SK-N-SH (cell line): ENCODE data around the gene ARHGDIB. TPM values are rescaled to one million over a fixed set of nuclear protein-coding genes. Genes with fewer than 3 reads are reported as not detected.
A peak's percentile ranks its signal among the peaks of the same experiment; 100 is the strongest.

Source experiments
- CTCF ChIA-PET: fragments of 300-600, 350-600 bp; formaldehyde crosslinking; extraction: SDS; loops from one replicate; lab custom pipeline; 2021; lab: Yijun Ruan, JAX
- POLR2A ChIA-PET: fragments of 350-600 bp; sonication (Branson Sonifier 250); formaldehyde crosslinking; extraction: SDS; loops from one replicate; lab custom pipeline; 2020; ENCODE audit warnings: antibody characterized with exemption, inconsistent platforms; lab: Yijun Ruan, JAX
- DNase-seq: peaks from one replicate; pipeline ENCODE4 v3.0.0; 2012
- H2AFZ ChIP-seq: fragments of 200-600 bp; sonication (generic); 2 replicates; pipeline ENCODE4 v1.8.1; 2016; ENCODE audit warnings: antibody characterized with exemption, mild to moderate bottlenecking, low read depth
- H3F3A ChIP-seq: fragments of 200-600 bp; sonication (generic); replicated peaks from 2 replicates; pipeline ENCODE3; 2016; ENCODE audit warnings: antibody characterized with exemption, mild to moderate bottlenecking; ENCODE audit not compliant: insufficient read depth
- H3K27ac ChIP-seq, 2 experiments: fragments of 200-500 bp in 1 of 2; fragments of 200-600 bp in 1 of 2; sonication (Bioruptor generic) in 1 of 2; sonication (generic), shearing (Covaris generic) in 1 of 2; 2 replicates each; pipeline versions ENCODE4 v1.5.1 to v1.6.1; 2014 to 2016; ENCODE audit warnings: low read depth in 2 of 2, inconsistent platforms in 1 of 2, low read length in 1 of 2, mild to moderate bottlenecking in 1 of 2, mixed read lengths in 1 of 2
- H3K27me3 ChIP-seq: fragments of 200-600 bp; sonication (generic), shearing (Covaris generic); 2 replicates; pipeline ENCODE4 v1.6.1; 2016; ENCODE audit warnings: mixed run types; ENCODE audit not compliant: insufficient read depth
- H3K36me3 ChIP-seq, 2 experiments: fragments of 200-500 bp in 1 of 2; fragments of 200-600 bp in 1 of 2; sonication (Bioruptor generic) in 1 of 2; sonication (generic) in 1 of 2; replicated peaks in 1 of 2; 2 replicates each; pipeline versions ENCODE3 to v1.5.1; 2014 to 2016; ENCODE audit warnings: low read length in 1 of 2, mild to moderate bottlenecking in 1 of 2; ENCODE audit not compliant: insufficient read depth in 2 of 2, control insufficient read depth in 1 of 2
- H3K4me1 ChIP-seq, 2 experiments: fragments of 200-500 bp in 1 of 2; fragments of 200-600 bp in 1 of 2; sonication (Bioruptor generic) in 1 of 2; sonication (generic), shearing (Covaris generic) in 1 of 2; 2 replicates each; pipeline versions ENCODE4 v1.5.1 to v1.6.1; 2014 to 2016; ENCODE audit warnings: low read depth in 1 of 2, low read length in 1 of 2, mixed run types in 1 of 2; ENCODE audit not compliant: insufficient read depth in 2 of 2, control insufficient read depth in 1 of 2
- H3K4me2 ChIP-seq: fragments of 200-600 bp; sonication (generic), shearing (Covaris generic); 2 replicates; pipeline ENCODE4 v1.6.1; 2017; ENCODE audit warnings: mixed run types
- H3K4me3 ChIP-seq, 2 experiments: fragments of 200-500 bp in 1 of 2; fragments of 200-600 bp in 1 of 2; sonication (Bioruptor generic) in 1 of 2; sonication (generic), shearing (Covaris generic) in 1 of 2; 2 replicates each; pipeline versions ENCODE4 v1.5.1 to v1.8.1; 2014 to 2016; ENCODE audit warnings: low read depth in 2 of 2, inconsistent platforms in 1 of 2, low read length in 1 of 2, mild to moderate bottlenecking in 1 of 2, mixed read lengths in 1 of 2, moderate library complexity in 1 of 2
- H3K79me2 ChIP-seq: fragments of 200-600 bp; sonication (generic); 2 replicates; pipeline ENCODE4 v1.8.1; 2017; ENCODE audit warnings: mild to moderate bottlenecking; ENCODE audit not compliant: insufficient read depth
- H3K9ac ChIP-seq: fragments of 200-600 bp; sonication (generic); 2 replicates; pipeline ENCODE4 v1.6.1; 2017; ENCODE audit warnings: mixed run types
- H3K9me2 ChIP-seq: fragments of 200-600 bp; sonication (generic); 2 replicates; pipeline ENCODE4 v1.6.1; 2017; ENCODE audit warnings: mixed run types
- H3K9me3 ChIP-seq: fragments of 200-600 bp; sonication (generic); 2 replicates; pipeline ENCODE4 v1.6.1; 2017; ENCODE audit warnings: mixed run types, mild to moderate bottlenecking, moderate library complexity
- H4K20me1 ChIP-seq: fragments of 200-600 bp; sonication (generic); 2 replicates; pipeline ENCODE4 v1.6.1; 2017; ENCODE audit warnings: mild to moderate bottlenecking, mixed run types; ENCODE audit not compliant: insufficient read depth
- CHD2 ChIP-seq: fragments of 150-350 bp; IDR thresholded peaks from 2 replicates; pipeline ENCODE4 v1.6.1; 2018; ENCODE audit warnings: low read length; ENCODE audit not compliant: partially characterized antibody
- CTCF ChIP-seq: fragments of 200-600 bp; sonication (generic); IDR thresholded peaks from 2 replicates; pipeline ENCODE4 v1.6.1; 2017; ENCODE audit warnings: antibody characterized with exemption, mild to moderate bottlenecking, moderate library complexity
- ELF1 ChIP-seq: IDR thresholded peaks from 2 replicates; pipeline ENCODE4 v1.4.0; 2012
- REST ChIP-seq: IDR thresholded peaks from 2 replicates; pipeline ENCODE4 v1.6.1; 2012; ENCODE audit warnings: mild to moderate bottlenecking, low read depth, low read length, moderate library complexity
- RXRA ChIP-seq: IDR thresholded peaks from 2 replicates; pipeline ENCODE4 v1.4.0; 2012; ENCODE audit warnings: low read depth, mild to moderate bottlenecking, borderline replicate concordance
- SIN3A ChIP-seq: IDR thresholded peaks from 2 replicates; pipeline ENCODE4 v1.6.1; 2012; ENCODE audit warnings: low read depth, mild to moderate bottlenecking, low read length, moderate library complexity, borderline replicate concordance
- USF1 ChIP-seq: IDR thresholded peaks from 2 replicates; pipeline ENCODE4 v1.4.0; 2012; ENCODE audit warnings: low read depth, borderline replicate concordance
- YY1 ChIP-seq: IDR thresholded peaks from 2 replicates; pipeline ENCODE4 v1.4.0; 2012; ENCODE audit warnings: low read depth, mild to moderate bottlenecking
- ZBTB33 ChIP-seq: IDR thresholded peaks from 2 replicates; pipeline ENCODE4 v1.4.0; 2012; ENCODE audit warnings: low read depth, borderline replicate concordance
- WGBS: methylation state at CpG from one replicate; pipeline ENCODE4 v1.1.6; 2017; ENCODE audit warnings: low lambda C conversion rate; 5-methylcytosine and 5-hydroxymethylcytosine counted together
- polyA plus RNA-seq, 3 experiments: library from polyadenylated mRNA; depleted of rRNA; stranded (reverse); fragments of >200 nt; gene quantifications; 2 replicates each; pipeline ENCODE4 v1.2.3, GENCODE V29; 2012
- TF ChIP-seq, protein P1 (sequence below): fragments of 150-350 bp; IDR thresholded peaks from 2 replicates; pipeline ENCODE4 v1.6.1; 2016; ENCODE audit warnings: mild to moderate bottlenecking, low read depth, low read length

Gene ARHGDIB
- polyA plus RNA-seq, 1 of the 3 experiments (the other 2 are of a cell fraction) = 362 TPM

GRCh38 chr12:14986449-14986848 is 25.0 kb upstream of the ARHGDIB start (continued):
- TF ChIP-seq REST (no peak), USF1 (no peak), CTCF (peak; percentile 24; the same call in 1 of the 2 replicates)
- TF ChIP-seq, protein P1, sequence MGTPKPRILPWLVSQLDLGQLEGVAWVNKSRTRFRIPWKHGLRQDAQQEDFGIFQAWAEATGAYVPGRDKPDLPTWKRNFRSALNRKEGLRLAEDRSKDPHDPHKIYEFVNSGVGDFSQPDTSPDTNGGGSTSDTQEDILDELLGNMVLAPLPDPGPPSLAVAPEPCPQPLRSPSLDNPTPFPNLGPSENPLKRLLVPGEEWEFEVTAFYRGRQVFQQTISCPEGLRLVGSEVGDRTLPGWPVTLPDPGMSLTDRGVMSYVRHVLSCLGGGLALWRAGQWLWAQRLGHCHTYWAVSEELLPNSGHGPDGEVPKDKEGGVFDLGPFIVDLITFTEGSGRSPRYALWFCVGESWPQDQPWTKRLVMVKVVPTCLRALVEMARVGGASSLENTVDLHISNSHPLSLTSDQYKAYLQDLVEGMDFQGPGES = no peak
- TF ChIP-seq, all 33 proteins: peak for 2

DNA sequence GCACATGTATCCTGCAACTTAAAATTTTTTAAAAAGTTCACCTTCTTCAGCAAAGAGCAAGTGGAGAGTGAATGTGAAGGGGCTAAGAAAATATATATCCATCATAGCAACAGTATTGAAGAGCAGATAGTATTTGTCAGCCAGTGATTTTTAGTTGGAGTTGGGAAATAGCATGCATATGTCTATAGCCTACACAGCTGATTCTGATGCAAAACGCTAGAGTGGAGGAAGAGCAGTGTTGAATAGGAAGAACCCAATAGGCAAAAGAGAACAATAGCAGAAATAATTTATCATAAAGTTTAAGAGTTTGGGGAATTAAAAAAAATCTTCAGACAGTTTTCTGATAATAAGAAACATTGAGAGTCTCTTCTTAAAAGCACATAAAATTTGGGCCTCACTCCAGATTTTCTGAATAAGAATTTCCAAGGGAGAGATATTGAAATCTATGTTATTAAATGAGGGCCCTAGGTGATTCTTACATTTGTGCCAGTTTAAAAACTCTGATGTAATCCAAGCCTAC is 23.4 kb upstream of the ARHGDIB start:
- H2AFZ ChIP-seq = no peak overlapping the region
- no peak for DNase-seq
- H3K27me3 ChIP-seq = no peaks in the 10 kb centered on the region
- ChIA-PET POLR2A (no interaction called here), CTCF (interaction anchor here (1.0 to 2.4 kb wide), 2 partner anchors 11 to 12 kb away, joined by 5 to 9 read pairs; no protein-coding TSS in a partner anchor)
- no peak overlapping the region for H3K4me3 ChIP-seq
- no peaks in the 10 kb centered on the region for H4K20me1 ChIP-seq
- no peak overlapping the region for H3K4me2 ChIP-seq
- H3F3A ChIP-seq = no peaks in the 10 kb centered on the region
- WGBS = 42% methylated on average over 1 of the region's 1 CpG
- 0 out of 2 replicates have a peak, but pooled peaks cover 6% of the 10 kb centered on the region for H3K9me3 ChIP-seq
- no peak overlapping the region for H3K27ac ChIP-seq
- H3K79me2 ChIP-seq = no peaks in the 10 kb centered on the region
- H3K9ac ChIP-seq = no peak overlapping the region
- H3K4me1 ChIP-seq = no peaks in the 10 kb centered on the region
- TF ChIP-seq CHD2 (no peak), REST (no peak), SIN3A (no peak), YY1 (no peak), ZBTB33 (no peak), ELF1 (no peak), RXRA (no peak)
- H3K9me2 ChIP-seq = no peaks in the 10 kb centered on the region
- H3K36me3 ChIP-seq = no peaks in the 10 kb centered on the region
